Mammary epithelial cell (primary cell): ENCODE data around the gene ROBO3.

ENCODE experiments used
- EZH2 ChIP-seq: IDR thresholded peaks from 2 replicates; pipeline ENCODE4 v1.6.1; 2012; ENCODE audit warnings: low read length, inconsistent platforms, borderline replicate concordance
- TF ChIP-seq, protein P1 (sequence below), 2 donors: IDR thresholded peaks in 1 of 2; conservative IDR thresholded peaks in 1 of 2; 2 replicates each; pipeline ENCODE4 v1.5.1; 2011 to 2012; ENCODE audit warnings: inconsistent platforms in 2 of 2, low read length in 2 of 2, mild to moderate bottlenecking in 2 of 2, control low read depth in 1 of 2, low read depth in 1 of 2; ENCODE audit not compliant: insufficient read depth in 1 of 2; ENCODE audit errors: extremely low read depth in 1 of 2

DNA sequence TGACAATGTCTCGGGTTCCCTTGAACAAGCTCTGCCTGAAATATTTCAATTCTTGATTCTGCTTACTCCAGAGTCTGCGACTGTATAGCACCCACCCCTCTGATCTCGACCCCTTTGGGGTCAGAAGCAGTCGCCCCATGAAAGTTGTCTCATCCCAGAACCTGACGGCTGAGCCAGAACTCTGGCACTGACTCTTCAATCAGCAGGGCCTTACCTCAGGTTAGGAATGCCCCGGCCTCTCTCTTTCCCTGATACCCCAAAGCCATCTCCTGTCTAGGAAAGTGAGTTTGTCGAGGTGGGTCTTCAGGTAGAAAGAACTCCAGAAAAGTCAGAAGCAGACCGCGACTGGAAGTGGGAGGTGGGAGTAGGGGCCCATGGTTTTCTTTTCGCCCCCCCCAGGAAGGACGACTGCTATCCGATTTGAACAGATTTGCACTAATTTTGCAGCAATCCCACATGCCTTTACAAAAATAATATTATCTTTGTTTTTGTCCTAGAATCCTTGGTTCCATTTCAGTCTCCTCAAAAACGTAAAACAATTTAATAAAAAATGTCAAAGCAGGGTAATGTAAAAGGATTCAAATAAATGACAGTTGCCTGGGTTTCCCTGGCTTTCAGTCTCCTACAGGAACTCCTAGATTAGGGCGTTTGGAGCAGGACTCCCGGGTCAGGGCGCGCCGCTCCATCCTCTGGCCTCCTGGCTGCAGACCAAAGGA, 898 bp upstream of the ROBO3 start:
- TF ChIP-seq, protein P1, sequence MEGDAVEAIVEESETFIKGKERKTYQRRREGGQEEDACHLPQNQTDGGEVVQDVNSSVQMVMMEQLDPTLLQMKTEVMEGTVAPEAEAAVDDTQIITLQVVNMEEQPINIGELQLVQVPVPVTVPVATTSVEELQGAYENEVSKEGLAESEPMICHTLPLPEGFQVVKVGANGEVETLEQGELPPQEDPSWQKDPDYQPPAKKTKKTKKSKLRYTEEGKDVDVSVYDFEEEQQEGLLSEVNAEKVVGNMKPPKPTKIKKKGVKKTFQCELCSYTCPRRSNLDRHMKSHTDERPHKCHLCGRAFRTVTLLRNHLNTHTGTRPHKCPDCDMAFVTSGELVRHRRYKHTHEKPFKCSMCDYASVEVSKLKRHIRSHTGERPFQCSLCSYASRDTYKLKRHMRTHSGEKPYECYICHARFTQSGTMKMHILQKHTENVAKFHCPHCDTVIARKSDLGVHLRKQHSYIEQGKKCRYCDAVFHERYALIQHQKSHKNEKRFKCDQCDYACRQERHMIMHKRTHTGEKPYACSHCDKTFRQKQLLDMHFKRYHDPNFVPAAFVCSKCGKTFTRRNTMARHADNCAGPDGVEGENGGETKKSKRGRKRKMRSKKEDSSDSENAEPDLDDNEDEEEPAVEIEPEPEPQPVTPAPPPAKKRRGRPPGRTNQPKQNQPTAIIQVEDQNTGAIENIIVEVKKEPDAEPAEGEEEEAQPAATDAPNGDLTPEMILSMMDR (conservative IDR thresholded peaks at IDR 0.05 in 1 of 2, IDR thresholded peaks at IDR 0.05 in 1 of 2; ENCODE audit: extremely low read depth in 1 of 2, insufficient read depth in 1 of 2, low read depth in 1 of 2, low read length in 2 of 2), result no peak
- no peak for TF ChIP-seq EZH2
